DMS 273 treated with DMSO at 0.1 percent for 48 hours (cell line): ENCODE data around the gene ARRDC3.

Source experiments
- DNase-seq: peaks from one replicate; lab custom pipeline; 2025; lab: John Stamatoyannopoulos, UW

ARRDC3 gene

GRCh38 chr5:91384671-91385430 is 1.7 kb upstream of the ARRDC3 start:
- DNase-seq: peak; percentile 92

- DNase-seq: peak; percentile 39
Measured at GRCh38 chr5:91383956-91384300, 811 bp upstream of the ARRDC3 start.

- DNase-seq: peak; percentile 63
Measured at GRCh38 chr5:91382530-91383026, 539 bp downstream of the ARRDC3 start.

GRCh38 chr5:91381774-91382359 is 1.2 kb downstream of the ARRDC3 start:
- DNase-seq: peak; percentile 72

GRCh38 chr5:91381239-91381773 is 1.8 kb downstream of the ARRDC3 start:
- DNase-seq: no peak

- DNase-seq: peak; percentile 91
Measured at GRCh38 chr5:91380491-91381238, 2.5 kb downstream of the ARRDC3 start.

GRCh38 chr5:91379914-91380490 is 3.1 kb downstream of the ARRDC3 start:
- peak; percentile 91 for DNase-seq

GRCh38 chr5:91379246-91379913 is 3.7 kb downstream of the ARRDC3 start:
- DNase-seq: no peak

- no peak for DNase-seq
Measured at GRCh38 chr5:91378752-91379211, 4.3 kb downstream of the ARRDC3 start.

- DNase-seq: no peak
Measured at GRCh38 chr5:91374893-91375520, 8.1 kb downstream of the ARRDC3 start.

GRCh38 chr5:91373600-91373999 is 9.5 kb downstream of the ARRDC3 start:
- no peak for DNase-seq

GRCh38 chr5:91373006-91373405 is 10.1 kb downstream of the ARRDC3 start:
- DNase-seq: no peak

GRCh38 chr5:91369480-91369879 is 13.6 kb downstream of the ARRDC3 start:
- no peak for DNase-seq

GRCh38 chr5:91367908-91368648 is 15.0 kb downstream of the ARRDC3 start:
- DNase-seq: no peak

GRCh38 chr5:91367344-91367743 is 15.8 kb downstream of the ARRDC3 start:
- DNase-seq: no peak

- no peak for DNase-seq
Measured at GRCh38 chr5:91366551-91366950, 16.6 kb downstream of the ARRDC3 start.

GRCh38 chr5:91365498-91365897 is 17.6 kb downstream of the ARRDC3 start:
- no peak for DNase-seq

- no peak for DNase-seq
Measured at GRCh38 chr5:91362935-91363334, 20.2 kb downstream of the ARRDC3 start.

- no peak for DNase-seq
Measured at GRCh38 chr5:91361790-91362189, 21.3 kb downstream of the ARRDC3 start.

GRCh38 chr5:91361055-91361701 is 21.9 kb downstream of the ARRDC3 start:
- DNase-seq: no peak
